ENCODE data around the gene CFB. TPM values are rescaled to one million over a fixed set of nuclear protein-coding genes. Genes with fewer than 3 reads are reported as not detected.
A peak's percentile ranks its signal among the peaks of the same experiment; 100 is the strongest.

Gene CFB
- total and polyA plus RNA-seq, 9 of the 15 experiments (the other 6 are each of a cell fraction or from before 2014, with no cell fraction given) = 0.08 to 0.91 (median 0.22) TPM; not detected in 4

GRCh38 chr6:31948753-31949413 lies 3.0 kb downstream of the CFB start:
- Histone ChIP-seq H3K27ac (ENCODE audit: extremely low read depth, low read depth, low read length) (peak overlapping the region; percentile 59; the same call in 2 of the 3 replicates), H3K4me3 (no peak overlapping the region), H3K79me2 (ENCODE audit: control insufficient read depth, insufficient read depth, low read length) (no peaks in the 10 kb centered on the region), H3K4me2 (ENCODE audit: insufficient read depth, low read length) (peak overlapping the region; percentile 66), H3K9ac (ENCODE audit: insufficient read depth in 1 of 2, low read depth in 2 of 2, low read length in 2 of 2) (peak overlapping the region in 1 of 2 experiments; percentile 7; a peak in 1 of 4 replicates), H4K20me1 (replicated peaks; ENCODE audit: control insufficient read depth, insufficient read depth, low read length) (no peaks in the 10 kb centered on the region), H3K27me3 (ENCODE audit: control insufficient read depth in 2 of 2, insufficient read depth in 2 of 2, low read length in 2 of 2) (peaks cover 2 to 10% of the 10 kb centered on the region in 2 experiments; a peak in 2 of 5 replicates), H3K9me1 (ENCODE audit: control insufficient read depth, insufficient read depth, low read length) (peaks cover 7% of the 10 kb centered on the region), H3K4me1 (replicated peaks in 1 of 2; ENCODE audit: control insufficient read depth in 2 of 2, insufficient read depth in 2 of 2, low read length in 2 of 2) (peaks cover 16 to 24% of the 10 kb centered on the region in 2 experiments), H3K9me3 (replicated peaks; ENCODE audit: control insufficient read depth, insufficient read depth, low read depth, low read length) (no peaks in the 10 kb centered on the region), H2AFZ (ENCODE audit: low read depth, low read length) (peak overlapping the region; percentile 36), H3K36me3 (ENCODE audit: control insufficient read depth, insufficient read depth, low read length) (peaks cover 32% of the 10 kb centered on the region)
- ChIA-PET POLR2A (interaction anchor here (0.6 to 2.4 kb wide), 7 partner anchors 8 to 121 kb away, joined by 3 to 16 read pairs (median 4); partner anchors contain the start of genes HSPA1B, NELFE and SKIC2), CTCF (ENCODE audit: low intra/inter-chr PET ratio) (no interaction called here)
- peak; percentile 69 to 89 (median 78) for DNase-seq (ENCODE audit: extremely low read depth in 1 of 4, low spot score in 3 of 4)
- WGBS (ENCODE audit: insufficient coverage, low coverage, missing lambda C conversion rate) = 8% methylated on average over 6 of the region's 6 CpGs
- ATAC-seq = peak; percentile 84
- peak; percentile 94 for FAIRE-seq
- in situ Hi-C loops (cut with MboI) = no loop called here
- intact Hi-C loops (cut with micrococcal nuclease) = loop anchor here (5.0 kb wide), 1 partner anchor 47 kb away; the partner anchor contains the start of gene ZBTB12
- BruUV-seq (replicated peaks) = no TSS peak
- TF ChIP-seq YBX1 (IDR thresholded peaks at IDR 0.05) (no peak), LCOR (CRISPR knock-in tag; IDR thresholded peaks at IDR 0.05) (peak; percentile 83), ZNF449 (CRISPR knock-in tag; IDR thresholded peaks at IDR 0.05) (no peak), E2F4 (CRISPR knock-in tag; IDR thresholded peaks at IDR 0.05; ENCODE audit: low read depth) (no peak), ZNF511 (CRISPR knock-in tag; IDR thresholded peaks at IDR 0.05) (peak; percentile 48; the same call in 1 of the 2 replicates), SNAPC5 (CRISPR knock-in tag; IDR thresholded peaks at IDR 0.05) (no peak), FOS (IDR thresholded peaks at IDR 0.05; ENCODE audit: extremely low read depth, insufficient read length) (peak; percentile 21), BDP1 (IDR thresholded peaks at IDR 0.05; ENCODE audit: insufficient read depth, insufficient read length) (no peak), ZFX (CRISPR knock-in tag; IDR thresholded peaks at IDR 0.05) (no peak; the same call in 1 of the 2 replicates), SMARCA5 (IDR thresholded peaks at IDR 0.05) (no peak), ZNF347 (CRISPR knock-in tag; IDR thresholded peaks at IDR 0.05; ENCODE audit: low read depth) (no peak), ZNF76 (CRISPR knock-in tag; IDR thresholded peaks at IDR 0.05; ENCODE audit: borderline replicate concordance) (no peak), THRA (IDR thresholded peaks at IDR 0.05) (no peak), GTF2B (IDR thresholded peaks at IDR 0.05; ENCODE audit: extremely low read depth, insufficient read length) (no peak), E2F3 (CRISPR knock-in tag; IDR thresholded peaks at IDR 0.05) (no peak), ELF4 (CRISPR knock-in tag; IDR thresholded peaks at IDR 0.05) (peak; percentile 49; the same call in 1 of the 2 replicates), RHOXF2B (CRISPR knock-in tag; conservative IDR thresholded peaks at IDR 0.05) (no peak; the same call in 1 of the 2 replicates)
